Stomach (tissue), 9 donors: Measurements from ENCODE around the gene OR52E4. TPM values are rescaled to one million over a fixed set of nuclear protein-coding genes. Genes with fewer than 3 reads are reported as not detected.

Experiments
- DNase-seq, 2 donors: peaks; one replicate each; pipeline versions ENCODE4 v3.0.0 to v3.0.0-alpha.2; 2013 to 2019
- H3K27ac ChIP-seq, 5 donors: fragments of 200-600 bp in 4 of 5; sonication (generic) in 4 of 5; one replicate each; pipeline ENCODE4 v1.5.1; 2013 to 2019; ENCODE audit warnings: mild to moderate bottlenecking in 1 of 5, moderate library complexity in 1 of 5
- H3K27me3 ChIP-seq, 3 donors: fragments of 200-600 bp; sonication (generic); one replicate each; pipeline ENCODE4 v1.5.1; 2017 to 2019; ENCODE audit warnings: mixed run types in 1 of 3
- H3K36me3 ChIP-seq, 4 donors: fragments of 200-600 bp; sonication (generic); 1 replicate in 3 of 4; 2 replicates in 1 of 4; pipeline ENCODE4 v1.5.1; 2016 to 2019
- H3K4me1 ChIP-seq, 4 donors: fragments of 200-600 bp; sonication (generic); one replicate each; pipeline ENCODE4 v1.5.1; 2016 to 2019
- H3K4me3 ChIP-seq, 4 donors: fragments of 200-600 bp; sonication (generic) in 3 of 4; one replicate each; pipeline ENCODE4 v1.5.1; 2016 to 2019; ENCODE audit warnings: mild to moderate bottlenecking in 1 of 4
- H3K9me3 ChIP-seq, 4 donors: fragments of 200-600 bp; sonication (generic); one replicate each; pipeline ENCODE4 v1.5.1; 2016 to 2019
- EP300 ChIP-seq: sonication (generic); formaldehyde crosslinking; IDR thresholded peaks from one replicate; pipeline ENCODE4 v1.6.1; 2017; ENCODE audit warnings: antibody characterized with exemption
- POLR2A ChIP-seq, 4 donors: fragments of 450-650 bp; IDR thresholded peaks; one replicate each; pipeline ENCODE4 v1.6.1; 2016; ENCODE audit warnings: antibody characterized with exemption in 4 of 4, control low read depth in 2 of 4, mild to moderate bottlenecking in 1 of 4, moderate library complexity in 1 of 4
- POLR2AphosphoS5 ChIP-seq, 3 donors: sonication (generic); formaldehyde crosslinking; IDR thresholded peaks; one replicate each; pipeline ENCODE4 v1.6.1; 2016; ENCODE audit warnings: antibody characterized with exemption in 3 of 3
- WGBS, 5 donors: extraction: QIAGEN DNeasy Blood & Tissue Kit in 3 of 5; methylation state at CpG; one replicate each; pipeline versions ENCODE4 v1.1.5 to v1.1.7; 2013 to 2018; 5-methylcytosine and 5-hydroxymethylcytosine counted together
- intact Hi-C: fragments of 100-400 bp; cut with DNase I; formaldehyde crosslinking; loops from one replicate; pipeline ENCODE4 v1.15.1; 2023; ENCODE audit warnings: low total_unique reads
- polyA plus RNA-seq, 3 donors: library from polyadenylated mRNA; stranded (reverse); fragments of 200-250 nt; gene quantifications; one replicate each; pipeline ENCODE4 v1.2.3, GENCODE V29; 2013
- total RNA-seq, 5 donors: library from RNA; depleted of rRNA; stranded (reverse); fragments of >200 nt; gene quantifications; one replicate each; pipeline versions ENCODE4 v1.1.0 to v1.2.3, GENCODE V29; 2014 to 2016
- TF ChIP-seq, protein P1 (sequence below), 7 experiments: fragments of 450-650 bp in 4 of 7; fragments of 200-600 bp in 3 of 7; sonication (generic) in 3 of 7; IDR thresholded peaks; one replicate each; pipeline ENCODE4 v1.5.1; 2016 to 2019; ENCODE audit warnings: antibody characterized with exemption in 7 of 7, control low read depth in 2 of 7, mild to moderate bottlenecking in 1 of 7
- donor health status: healthy with polysubstance abuse.
- donor health status: Bipolar disorder and iron deficiency.
- donor health status: healthy.

The OR52E4 gene
- total and polyA plus RNA-seq, 8 donors, result not detected

DNA sequence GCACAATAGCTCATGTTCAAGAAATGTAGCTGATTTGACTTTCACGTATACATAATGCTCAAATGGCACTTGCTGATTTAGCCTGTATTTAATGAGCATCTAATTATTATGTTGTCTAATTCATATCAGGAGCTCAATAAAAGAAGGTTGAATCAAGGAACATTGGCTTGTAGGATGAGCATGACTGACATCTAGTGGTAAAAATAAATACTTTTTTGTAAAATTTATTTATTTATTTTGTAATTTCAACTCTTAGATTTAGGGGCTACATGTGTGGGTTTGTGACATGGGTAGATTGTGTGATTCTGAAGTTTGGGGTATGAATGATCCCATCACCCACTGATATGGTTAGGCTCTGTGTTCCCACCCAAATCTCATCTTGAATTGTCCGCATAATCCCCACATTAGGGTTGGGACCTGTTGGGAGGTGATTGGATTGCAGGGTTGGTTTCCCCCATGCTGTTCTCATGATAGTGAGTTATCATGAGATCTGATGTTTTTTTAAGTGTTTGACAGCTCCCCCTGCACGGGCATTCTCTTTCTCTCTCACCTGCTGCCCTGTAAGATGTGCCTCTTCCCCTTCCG, 10.9 kb downstream of the OR52E4 start:
- Histone ChIP-seq H3K27me3 (no peaks in the 10 kb centered on the region), H3K4me1 (no peaks in the 10 kb centered on the region), H3K27ac (no peak overlapping the region), H3K4me3 (no peak overlapping the region), H3K36me3 (no peaks in the 10 kb centered on the region), H3K9me3 (no peaks in the 10 kb centered on the region)
- intact Hi-C loops, result no loop called here
- no peak for DNase-seq
- WGBS, 5 donors, result 53 to 67% (median 61%) methylated on average over 4 of the region's 4 CpGs
- TF ChIP-seq EP300, result no peak
- TF ChIP-seq POLR2AphosphoS5 (IDR thresholded peaks at IDR 0.05), result no peak
- TF ChIP-seq, protein P1, sequence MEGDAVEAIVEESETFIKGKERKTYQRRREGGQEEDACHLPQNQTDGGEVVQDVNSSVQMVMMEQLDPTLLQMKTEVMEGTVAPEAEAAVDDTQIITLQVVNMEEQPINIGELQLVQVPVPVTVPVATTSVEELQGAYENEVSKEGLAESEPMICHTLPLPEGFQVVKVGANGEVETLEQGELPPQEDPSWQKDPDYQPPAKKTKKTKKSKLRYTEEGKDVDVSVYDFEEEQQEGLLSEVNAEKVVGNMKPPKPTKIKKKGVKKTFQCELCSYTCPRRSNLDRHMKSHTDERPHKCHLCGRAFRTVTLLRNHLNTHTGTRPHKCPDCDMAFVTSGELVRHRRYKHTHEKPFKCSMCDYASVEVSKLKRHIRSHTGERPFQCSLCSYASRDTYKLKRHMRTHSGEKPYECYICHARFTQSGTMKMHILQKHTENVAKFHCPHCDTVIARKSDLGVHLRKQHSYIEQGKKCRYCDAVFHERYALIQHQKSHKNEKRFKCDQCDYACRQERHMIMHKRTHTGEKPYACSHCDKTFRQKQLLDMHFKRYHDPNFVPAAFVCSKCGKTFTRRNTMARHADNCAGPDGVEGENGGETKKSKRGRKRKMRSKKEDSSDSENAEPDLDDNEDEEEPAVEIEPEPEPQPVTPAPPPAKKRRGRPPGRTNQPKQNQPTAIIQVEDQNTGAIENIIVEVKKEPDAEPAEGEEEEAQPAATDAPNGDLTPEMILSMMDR (IDR thresholded peaks at IDR 0.05), result peak in 2 of 7 experiments; percentile 10 to 37
- TF ChIP-seq POLR2A (IDR thresholded peaks at IDR 0.05), result no peak

DNA sequence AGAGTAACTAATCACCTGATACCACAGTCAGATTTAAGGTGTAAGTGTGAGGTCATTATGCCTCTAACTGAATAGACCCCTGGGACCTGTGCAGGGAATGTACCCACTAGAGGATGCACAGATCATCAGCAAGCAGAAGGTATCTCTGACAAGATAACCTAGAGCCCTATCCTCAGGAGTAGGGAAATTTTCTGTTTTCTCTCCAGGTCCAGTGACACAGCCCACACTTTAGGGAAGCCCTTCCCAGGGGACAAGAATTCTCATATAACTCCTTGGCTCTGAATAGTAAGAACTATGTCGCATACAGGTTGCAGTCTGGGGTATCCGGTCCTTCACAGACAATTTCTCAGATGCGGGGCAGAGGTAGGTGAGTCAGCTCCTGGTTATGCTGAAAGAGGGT, 12.5 kb downstream of the OR52E4 start, which contains the start of gene OR52E5:
Gene OR52E5, plus strand, starts transcription at position 301 of the 400 bp plus-strand sequence. CDS start 7,569 bp downstream, outside the sequence.
- 77 to 91% (median 87%) methylated on average over 3 of the region's 3 CpGs for WGBS, 5 donors
- no peak for TF ChIP-seq POLR2AphosphoS5 (IDR thresholded peaks at IDR 0.05)
- TF ChIP-seq EP300, result no peak
- no peak for TF ChIP-seq POLR2A (IDR thresholded peaks at IDR 0.05)
- TF ChIP-seq, protein P1 (IDR thresholded peaks at IDR 0.05), result no peak
- Histone ChIP-seq H3K36me3 (no peaks in the 10 kb centered on the region), H3K9me3 (no peaks in the 10 kb centered on the region), H3K4me3 (no peak within 1 kb of the TSS), H3K27me3 (no peaks in the 10 kb centered on the region), H3K4me1 (no peaks in the 10 kb centered on the region), H3K27ac (no peak within 1 kb of the TSS)
- intact Hi-C loops, result no loop called here
- DNase-seq, result no peak

DNA sequence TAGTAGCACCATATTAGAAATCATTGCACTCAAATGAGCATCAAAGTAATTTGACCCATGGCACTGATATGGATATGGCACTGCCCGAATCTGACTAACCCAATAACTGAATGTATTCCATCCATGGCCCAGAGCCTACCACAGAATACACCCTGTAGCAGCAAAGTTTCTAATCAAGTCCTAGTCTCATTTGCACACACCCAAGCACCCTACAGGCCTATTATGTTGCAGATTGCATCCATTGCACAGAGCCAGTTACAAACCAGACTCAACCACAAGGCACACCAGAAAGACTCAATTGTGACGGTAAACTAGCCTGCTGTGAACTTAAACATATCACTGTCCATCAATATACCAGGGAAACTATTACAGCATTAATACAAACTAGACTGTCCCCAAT, 19.1 kb downstream of the OR52E4 start:
- no peaks in the 10 kb centered on the region for H3K36me3 ChIP-seq
- intact Hi-C loops, result no loop called here
- DNase-seq, result no peak
- no peaks in the 10 kb centered on the region for H3K9me3 ChIP-seq
- H3K27me3 ChIP-seq, result no peaks in the 10 kb centered on the region
- H3K27ac ChIP-seq, result no peak overlapping the region
- no peak overlapping the region for H3K4me3 ChIP-seq
- H3K4me1 ChIP-seq, result no peaks in the 10 kb centered on the region
- TF ChIP-seq POLR2A (IDR thresholded peaks at IDR 0.05), result no peak
- no peak for TF ChIP-seq EP300
- TF ChIP-seq, protein P1 (IDR thresholded peaks at IDR 0.05), result no peak
- TF ChIP-seq POLR2AphosphoS5 (IDR thresholded peaks at IDR 0.05), result no peak
- 71 to 84% (median 81%) methylated on average over 2 of the region's 2 CpGs for WGBS, 5 donors

DNA sequence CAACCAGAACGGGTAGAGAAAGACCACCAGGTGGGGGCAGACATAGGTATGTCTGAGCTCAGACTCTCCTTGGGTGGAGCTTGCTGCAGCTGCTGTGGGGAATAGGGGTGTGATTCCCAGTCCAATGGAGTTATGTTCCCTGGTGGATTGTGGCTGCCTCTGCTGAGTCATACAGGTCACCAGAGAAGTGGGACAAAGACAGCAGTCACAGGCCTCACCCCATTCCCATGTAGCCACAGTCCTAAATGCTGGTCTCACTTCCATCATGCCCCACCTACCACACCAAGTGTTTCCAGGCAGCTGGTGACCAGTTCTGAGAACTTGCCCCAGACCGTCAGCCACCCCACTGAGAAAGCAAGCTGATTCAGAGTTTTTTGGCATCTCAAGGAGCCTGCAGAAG, 30.1 kb downstream of the OR52E4 start:
- H3K27me3 ChIP-seq, result no peaks in the 10 kb centered on the region
- WGBS, 5 donors, result 67 to 86% (median 76%) methylated on average over 2 of the region's 2 CpGs
- TF ChIP-seq POLR2A (IDR thresholded peaks at IDR 0.05) (no peak), EP300 (no peak), POLR2AphosphoS5 (IDR thresholded peaks at IDR 0.05) (no peak)
- TF ChIP-seq, protein P1 (IDR thresholded peaks at IDR 0.05), result no peak
- peaks cover 0 to 18% (median 8%) of the 10 kb centered on the region in 4 donors for H3K9me3 ChIP-seq
- DNase-seq, result no peak
- intact Hi-C loops, result no loop called here
- no peaks in the 10 kb centered on the region for H3K4me1 ChIP-seq
- H3K27ac ChIP-seq, result no peak overlapping the region
- H3K36me3 ChIP-seq, result no peaks in the 10 kb centered on the region
- no peak overlapping the region for H3K4me3 ChIP-seq
